ENCODE measurements around the gene IL20.

Gene IL20

GRCh38 chr1:206905295-206906164 is 40.1 kb downstream of the IL20 start:
- no peak for DNase-seq

- DNase-seq: no peak
Measured at GRCh38 chr1:206907304-206907991, 42.0 kb downstream of the IL20 start.

GRCh38 chr1:206908038-206908437 is 42.6 kb downstream of the IL20 start:
- no peak for DNase-seq

GRCh38 chr1:206909161-206909882 is 43.9 kb downstream of the IL20 start:
- DNase-seq: no peak

- DNase-seq: no peak
Measured at GRCh38 chr1:206909883-206910318, 44.5 kb downstream of the IL20 start.

GRCh38 chr1:206911064-206911663 is 45.7 kb downstream of the IL20 start:
- peak; percentile 63 for DNase-seq

GRCh38 chr1:206912445-206913095 is 47.1 kb downstream of the IL20 start:
- DNase-seq: peak; percentile 86

GRCh38 chr1:206913766-206914537 is 48.5 kb downstream of the IL20 start:
- no peak for DNase-seq

GRCh38 chr1:206915030-206915735 is 49.8 kb downstream of the IL20 start:
- no peak for DNase-seq

- no peak for DNase-seq
Measured at GRCh38 chr1:206916000-206916709, 50.7 kb downstream of the IL20 start.

GRCh38 chr1:206918076-206918475 is 52.7 kb downstream of the IL20 start:
- no peak for DNase-seq
